ENCODE measurements around the gene AFAP1.

GRCh38 chr4:7747566-7747965 is 192.1 kb downstream of the AFAP1 start:
- TF ChIP-seq CTCF (IDR thresholded peaks at IDR 0.05) (no peak), EZH2 (IDR thresholded peaks at IDR 0.05; ENCODE audit: borderline replicate concordance, insufficient read depth, low read depth, low read length, poor library complexity, severe bottlenecking) (no peak)

Measured in B cell (primary cell).